ENCODE measurements around the gene APOL2. TPM values are rescaled to one million over a fixed set of nuclear protein-coding genes. Genes with fewer than 3 reads are reported as not detected.
"Not testable (repeated sequence)": the region's sequence is repeated elsewhere in the genome, so short reads cannot be mapped to it uniquely, and the experiment has no call there.

The APOL2 gene
- total and polyA plus RNA-seq, 11 donors, result 26.6 to 213 (median 53.3) TPM

DNA sequence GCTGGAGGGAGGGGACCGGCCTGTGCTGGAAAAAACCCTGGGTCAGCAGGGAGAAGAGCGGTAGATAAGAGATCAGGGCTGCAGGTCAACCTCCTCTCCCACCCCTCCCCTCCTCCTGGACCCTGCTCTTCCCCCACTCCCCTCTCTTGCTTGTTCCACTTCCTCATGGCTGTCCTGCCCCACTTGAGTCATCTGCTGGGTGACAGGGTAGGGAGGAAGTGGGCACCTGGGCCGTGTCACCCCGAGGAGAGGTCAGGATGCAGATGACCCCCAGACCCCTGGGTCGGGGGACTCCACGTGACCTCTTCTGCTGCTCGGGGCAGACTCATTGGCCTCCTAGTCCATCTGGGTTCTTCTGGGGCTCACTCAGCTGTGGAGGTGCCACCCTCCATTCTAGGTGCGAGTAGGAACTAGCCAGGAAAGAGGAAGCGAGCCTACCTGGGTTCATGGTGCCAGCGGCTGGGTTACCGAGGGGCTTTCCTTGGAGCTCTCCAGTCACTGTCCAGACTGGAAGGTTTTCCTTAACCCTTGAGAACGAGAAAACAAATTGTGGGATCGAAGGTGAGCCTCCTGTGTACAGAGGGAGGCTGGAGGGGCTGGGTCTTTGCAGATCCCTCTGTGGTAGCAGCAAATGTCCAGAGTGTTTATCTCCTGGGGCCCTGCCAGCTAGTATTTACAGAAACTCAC, 6.5 kb downstream of the APOL2 start:
- ATAC-seq (no peak), DNase-seq (no peak)
- Histone ChIP-seq H3K36me3 (peaks cover 0 to 95% (median 62%) of the 10 kb centered on the region in 9 donors), H3K4me1 (peaks cover 6 to 46% (median 31%) of the 10 kb centered on the region in 12 donors), H3K9me3 (no peaks in the 10 kb centered on the region), H3K27ac (no peak overlapping the region), H3K4me3 (no peak overlapping the region), H3K27me3 (no peaks in the 10 kb centered on the region)
- 84 to 91% (median 84%) methylated on average over 11 to 13 of the region's 13 CpGs for WGBS, 4 donors
- TF ChIP-seq, protein P1, sequence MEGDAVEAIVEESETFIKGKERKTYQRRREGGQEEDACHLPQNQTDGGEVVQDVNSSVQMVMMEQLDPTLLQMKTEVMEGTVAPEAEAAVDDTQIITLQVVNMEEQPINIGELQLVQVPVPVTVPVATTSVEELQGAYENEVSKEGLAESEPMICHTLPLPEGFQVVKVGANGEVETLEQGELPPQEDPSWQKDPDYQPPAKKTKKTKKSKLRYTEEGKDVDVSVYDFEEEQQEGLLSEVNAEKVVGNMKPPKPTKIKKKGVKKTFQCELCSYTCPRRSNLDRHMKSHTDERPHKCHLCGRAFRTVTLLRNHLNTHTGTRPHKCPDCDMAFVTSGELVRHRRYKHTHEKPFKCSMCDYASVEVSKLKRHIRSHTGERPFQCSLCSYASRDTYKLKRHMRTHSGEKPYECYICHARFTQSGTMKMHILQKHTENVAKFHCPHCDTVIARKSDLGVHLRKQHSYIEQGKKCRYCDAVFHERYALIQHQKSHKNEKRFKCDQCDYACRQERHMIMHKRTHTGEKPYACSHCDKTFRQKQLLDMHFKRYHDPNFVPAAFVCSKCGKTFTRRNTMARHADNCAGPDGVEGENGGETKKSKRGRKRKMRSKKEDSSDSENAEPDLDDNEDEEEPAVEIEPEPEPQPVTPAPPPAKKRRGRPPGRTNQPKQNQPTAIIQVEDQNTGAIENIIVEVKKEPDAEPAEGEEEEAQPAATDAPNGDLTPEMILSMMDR (IDR thresholded peaks at IDR 0.05), result no peak
- no peak for TF ChIP-seq POLR2A (IDR thresholded peaks at IDR 0.05)
- intact Hi-C loops (cut with DNase I), result loop anchor here in 1 of 10 donors (10.0 kb wide), 1 partner anchor 78 kb away; no protein-coding TSS in a partner anchor

DNA sequence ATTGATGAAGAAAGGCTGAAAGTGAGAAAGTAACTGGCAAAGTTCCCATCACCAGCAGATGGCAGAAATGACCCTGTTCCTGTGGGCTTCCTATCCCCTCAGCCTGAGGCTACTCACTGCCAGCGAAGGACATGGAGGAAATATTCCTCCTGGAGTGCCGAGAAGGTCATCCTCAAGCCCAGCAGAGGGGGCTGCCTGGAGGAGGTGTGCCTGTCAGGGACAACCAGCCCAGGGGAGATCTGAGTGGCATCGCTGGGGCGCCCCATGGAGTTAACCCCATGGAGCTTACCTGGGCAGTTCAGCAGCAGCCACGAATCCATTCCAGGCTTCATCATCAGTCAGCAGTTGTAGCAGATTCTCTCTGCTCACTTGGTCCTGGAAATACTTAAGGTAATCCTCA, 8.3 kb downstream of the APOL2 start:
- H3K27me3 ChIP-seq, H3K27ac ChIP-seq, DNase-seq, ATAC-seq, H3K9me3 ChIP-seq, H3K4me3 ChIP-seq: not testable (repeated sequence)
- Histone ChIP-seq H3K4me1 (peaks cover 0 to 28% (median 14%) of the 10 kb centered on the region in 12 donors), H3K36me3 (peaks cover 0 to 93% (median 71%) of the 10 kb centered on the region in 9 donors)
- WGBS, 4 donors, result 69 to 81% (median 75%) methylated on average over 5 of the region's 5 CpGs
- intact Hi-C loops (cut with DNase I), result loop anchor here in 1 of 10 donors (10.0 kb wide), 1 partner anchor 76 kb away; no protein-coding TSS in a partner anchor

DNA sequence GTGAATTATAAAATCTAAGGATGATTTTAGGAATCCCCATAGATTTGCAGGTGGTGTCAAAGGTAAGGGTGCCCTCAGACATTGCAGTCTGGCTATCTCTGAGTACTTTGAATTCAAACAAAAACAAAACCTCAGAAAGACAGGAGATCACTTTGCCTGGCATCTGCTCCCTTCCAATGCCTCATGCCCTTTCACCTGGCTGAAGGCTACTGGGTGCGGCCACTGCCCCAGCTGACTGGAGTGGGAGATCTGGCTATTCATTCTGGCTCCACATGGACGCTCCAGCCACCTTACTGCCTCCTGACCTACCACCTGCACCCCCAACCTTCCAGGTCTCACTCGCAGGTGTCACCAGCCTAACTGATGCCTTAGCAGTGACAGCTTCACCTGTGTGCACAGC, 9.7 kb downstream of the APOL2 start:
- intact Hi-C loops (cut with DNase I), result loop anchor here in 7 of 10 donors (10.0 kb wide), 4 partner anchors 45 to 85 kb away; no protein-coding TSS in a partner anchor
- peaks cover 0 to 85% (median 71%) of the 10 kb centered on the region in 9 donors for H3K36me3 ChIP-seq
- not testable (repeated sequence) for H3K4me3 ChIP-seq, H3K9me3 ChIP-seq, ATAC-seq, H3K27ac ChIP-seq, DNase-seq, H3K27me3 ChIP-seq
- peaks cover 0 to 15% (median 5%) of the 10 kb centered on the region in 12 donors for H3K4me1 ChIP-seq
- 75 to 100% (median 92%) methylated on average over 3 of the region's 3 CpGs for WGBS, 4 donors

DNA sequence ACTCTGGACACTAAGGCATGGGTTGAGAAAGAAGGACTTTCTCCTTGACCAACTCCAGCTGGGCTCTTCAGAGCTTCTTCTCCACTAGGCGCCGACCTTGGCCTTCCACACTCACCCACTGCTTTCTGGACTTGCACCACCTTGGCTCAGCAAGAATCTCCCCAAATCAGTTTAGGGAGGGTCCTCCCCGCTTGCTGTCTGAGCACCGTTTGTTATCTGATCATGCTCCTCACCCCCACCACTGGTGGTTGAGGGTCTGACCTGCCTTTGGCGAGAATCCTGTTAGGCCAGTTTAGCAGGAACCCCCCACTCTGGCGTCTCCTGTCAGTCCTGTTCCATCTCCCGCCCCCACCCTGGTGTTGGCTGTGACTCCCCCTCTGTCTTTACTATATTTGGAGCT, 10.4 kb downstream of the APOL2 start:
- WGBS, 4 donors, result 87 to 95% (median 88%) methylated on average over 7 of the region's 7 CpGs
- no peak overlapping the region for H3K4me3 ChIP-seq
- H3K4me1 ChIP-seq, result peaks cover 0 to 8% (median 0%) of the 10 kb centered on the region in 12 donors
- H3K27me3 ChIP-seq, result no peaks in the 10 kb centered on the region
- H3K27ac ChIP-seq, result no peak overlapping the region
- intact Hi-C loops (cut with DNase I), result loop anchor here in 7 of 10 donors (10.0 kb wide), 4 partner anchors 46 to 84 kb away; no protein-coding TSS in a partner anchor
- TF ChIP-seq POLR2A (IDR thresholded peaks at IDR 0.05), result no peak
- TF ChIP-seq, protein P1 (IDR thresholded peaks at IDR 0.05), result no peak
- DNase-seq (no peak), ATAC-seq (no peak)
- no peaks in the 10 kb centered on the region for H3K9me3 ChIP-seq
- H3K36me3 ChIP-seq, result peaks cover 0 to 83% (median 70%) of the 10 kb centered on the region in 9 donors

DNA sequence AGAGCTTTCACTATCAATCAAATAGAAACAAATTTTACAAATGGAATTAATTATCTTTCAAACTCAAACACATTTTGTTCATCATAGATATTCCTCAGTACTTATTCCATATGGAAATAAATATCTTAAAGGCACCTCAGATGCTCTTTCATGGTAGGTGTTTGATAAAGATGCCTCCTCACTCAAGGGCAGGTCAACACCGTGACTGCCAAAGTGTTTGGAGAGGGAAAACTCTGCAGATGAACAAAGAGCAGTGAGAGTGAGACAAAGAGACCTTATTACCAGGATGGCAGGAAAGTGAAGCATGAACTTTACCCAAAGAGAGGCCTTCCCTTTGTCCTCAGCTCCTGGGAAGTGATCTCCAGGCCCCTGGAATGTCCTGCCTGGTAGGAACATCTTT, 11.0 kb downstream of the APOL2 start:
- peaks cover 0 to 10% (median 3%) of the 10 kb centered on the region in 12 donors for H3K4me1 ChIP-seq
- ATAC-seq, H3K9me3 ChIP-seq, H3K27me3 ChIP-seq, DNase-seq, H3K27ac ChIP-seq, H3K4me3 ChIP-seq: not testable (repeated sequence)
- intact Hi-C loops (cut with DNase I), result loop anchor here in 7 of 10 donors (10.0 kb wide), 4 partner anchors 46 to 84 kb away; no protein-coding TSS in a partner anchor
- peaks cover 0 to 77% (median 64%) of the 10 kb centered on the region in 9 donors for H3K36me3 ChIP-seq
- WGBS, 4 donors, result 59 to 82% (median 72%) methylated on average over 1 of the region's 1 CpG
